Measurements from ENCODE around the gene HSPH1.
A peak's percentile ranks its signal among the peaks of the same experiment; 100 is the strongest.

The HSPH1 gene

DNA sequence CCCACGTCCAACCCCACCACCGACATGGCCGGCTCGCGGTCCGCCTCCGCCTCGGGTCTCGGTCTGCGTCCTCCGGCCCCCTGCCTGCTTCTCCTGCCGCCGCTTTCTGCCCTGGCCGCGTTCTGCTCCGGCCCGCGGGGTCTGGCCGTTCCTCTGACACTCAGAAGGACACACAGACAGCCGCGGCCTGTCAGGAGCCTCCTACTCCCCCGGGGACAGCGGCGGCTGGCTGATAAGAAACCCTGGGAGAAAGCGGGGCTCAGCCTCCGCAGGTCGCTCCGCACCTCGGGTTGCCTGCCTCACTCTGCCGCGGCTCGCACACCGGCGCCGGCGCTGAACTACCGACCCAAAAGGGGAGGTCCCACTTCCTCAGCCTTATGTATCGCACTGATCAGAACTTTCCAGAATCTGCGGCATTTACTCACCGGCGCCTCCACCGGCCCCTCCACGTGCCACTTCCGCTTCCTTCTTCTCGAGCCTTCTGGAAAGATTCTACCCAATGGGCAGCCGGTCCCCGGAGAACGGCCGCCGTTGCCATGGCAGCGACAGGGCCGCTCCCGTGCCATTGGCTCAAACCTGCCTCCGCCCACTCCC, at the start of gene HSPH1:
HSPH1 (minus strand) TSS at position 348 of the 594 bp plus-strand sequence; CDS start at position 26, 322 bp downstream.
- peak; percentile 92 for DNase-seq (ENCODE audit: low read depth)
- peak within 1 kb of the TSS; percentile 62 for H3K4me3 ChIP-seq (ENCODE audit: low read depth, low read length)

DNA sequence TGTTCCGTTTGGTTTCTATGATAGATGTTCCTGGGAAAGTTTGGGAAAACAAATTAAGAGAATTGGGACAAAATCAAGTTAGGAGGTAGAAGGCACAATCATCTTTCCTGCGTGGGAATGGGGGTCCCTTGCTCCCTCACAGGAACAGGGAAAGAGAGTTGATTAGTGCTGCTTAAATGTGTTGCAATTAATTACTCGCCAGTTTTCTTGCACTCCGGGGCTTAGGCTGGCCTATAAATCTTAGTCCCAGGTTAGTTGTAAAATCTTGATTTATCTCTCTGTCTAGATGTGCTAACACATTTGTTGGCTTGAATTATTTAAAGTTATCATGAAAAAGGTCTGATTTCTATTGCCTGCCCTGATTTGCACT, 48.1 kb upstream of the HSPH1 start:
- no peak overlapping the region for H3K4me3 ChIP-seq (ENCODE audit: low read depth, low read length)
- no peak for DNase-seq (ENCODE audit: low read depth)

DNA sequence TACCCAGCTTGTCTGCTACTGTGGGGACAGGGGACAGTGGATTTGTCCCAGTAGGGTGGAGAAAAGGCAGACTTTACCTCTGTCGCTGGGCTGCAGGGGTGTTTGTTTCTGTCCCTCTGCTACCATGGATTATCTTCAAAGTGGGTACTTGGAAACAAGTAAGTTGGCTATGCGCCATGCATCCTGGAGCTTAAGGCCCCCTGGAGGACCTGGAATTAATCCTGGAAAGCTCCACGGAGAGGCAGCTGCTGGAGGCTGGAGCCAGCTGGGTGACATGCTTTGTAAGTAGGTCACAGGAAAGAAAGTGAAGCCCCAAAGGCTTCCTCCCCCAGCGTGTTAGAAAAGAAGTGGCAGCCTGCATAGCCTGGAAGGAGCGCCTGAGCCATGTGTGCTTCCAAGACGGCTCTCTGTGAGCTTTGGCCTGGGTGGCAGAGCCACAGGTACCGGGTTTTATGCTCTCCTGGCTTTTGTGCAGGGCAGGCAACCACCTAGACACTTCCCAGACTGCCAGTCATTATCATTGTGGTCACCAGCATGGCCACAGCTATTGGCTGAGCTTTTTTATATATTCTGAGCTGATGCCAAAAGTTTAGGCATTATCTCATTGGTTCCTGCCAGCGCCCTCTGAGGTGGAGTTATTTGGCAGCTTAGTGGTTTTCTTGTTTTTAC, 47.6 kb upstream of the HSPH1 start:
- no peak overlapping the region for H3K4me3 ChIP-seq (ENCODE audit: low read depth, low read length)
- DNase-seq (ENCODE audit: low read depth), result peak; percentile 50

DNA sequence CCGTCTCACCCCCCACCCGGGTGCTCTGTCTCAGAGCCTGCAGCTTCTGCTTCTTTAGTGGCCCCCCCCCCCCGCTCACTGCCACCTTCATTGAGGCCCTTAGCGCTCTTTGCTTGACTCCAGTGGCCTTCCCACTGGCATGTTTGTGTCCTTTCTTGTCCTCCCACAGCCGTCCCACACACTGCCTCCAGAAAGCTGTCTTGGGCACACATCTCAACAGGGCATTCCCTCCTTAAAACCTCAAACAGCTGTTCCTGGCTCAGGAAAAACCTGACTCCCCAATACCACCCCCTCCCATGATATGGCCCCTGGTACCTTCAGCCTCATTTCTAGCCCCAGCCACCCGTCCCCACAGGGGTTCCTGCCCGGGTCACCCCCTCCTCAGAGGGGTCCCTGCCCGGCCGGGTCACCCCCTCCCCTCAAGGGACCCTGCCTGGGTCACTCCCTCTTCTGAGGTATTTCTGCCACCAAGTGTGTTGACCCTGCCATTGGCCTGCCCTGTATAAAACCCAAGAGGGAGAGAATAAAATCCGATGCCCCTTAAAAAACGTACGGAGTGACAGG, 46.9 kb upstream of the HSPH1 start:
- DNase-seq (ENCODE audit: low read depth), result no peak

DNA sequence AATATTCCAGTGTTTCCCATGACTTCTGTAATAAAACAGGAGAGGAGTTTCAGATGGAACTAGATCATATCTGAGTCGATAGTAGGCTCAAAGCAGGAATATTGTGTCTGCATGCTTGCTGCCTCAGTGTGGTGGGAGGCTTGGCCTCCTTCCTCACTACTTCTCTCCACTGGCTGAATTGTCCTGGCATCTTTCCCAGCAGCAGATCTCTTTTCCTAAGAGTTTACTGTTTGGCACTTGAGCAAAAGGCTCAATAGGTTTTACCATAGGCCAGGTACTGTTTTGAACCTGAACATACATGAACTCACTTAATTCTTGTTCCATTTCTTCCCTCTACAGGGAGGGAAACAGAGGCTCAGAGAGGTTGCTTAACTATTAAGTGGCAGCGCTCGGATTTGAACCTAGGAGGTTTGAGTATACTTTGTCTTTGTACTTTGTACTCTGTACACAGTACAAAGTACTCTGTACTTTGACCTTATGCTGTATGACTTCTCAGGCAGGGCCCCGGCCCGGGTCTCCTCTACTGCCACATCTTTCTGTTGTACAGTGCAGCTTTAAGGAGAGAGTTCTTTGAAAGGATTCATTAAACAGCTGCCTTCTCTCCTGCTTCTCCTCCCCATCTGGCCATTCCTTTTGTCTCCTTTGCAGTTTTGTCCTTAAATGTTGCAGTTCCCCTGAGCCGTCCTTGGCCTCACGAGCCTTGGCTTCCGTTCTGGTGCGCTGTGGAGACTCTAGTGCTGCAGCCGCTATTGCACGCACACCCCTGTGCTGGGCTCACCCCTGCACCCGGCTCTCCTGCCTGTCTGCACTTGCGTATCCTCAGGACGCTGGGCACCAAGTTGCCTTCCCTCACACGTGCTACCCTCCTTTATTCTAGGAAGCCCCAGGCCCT, 46.2 kb upstream of the HSPH1 start:
- DNase-seq (ENCODE audit: low read depth), result peak; percentile 50
- H3K4me3 ChIP-seq (ENCODE audit: low read depth, low read length), result no peak overlapping the region

More for the DNA sequence above, 46.9 kb upstream of the HSPH1 start:
- H3K4me3 ChIP-seq (ENCODE audit: low read depth, low read length), result no peak overlapping the region

DNA sequence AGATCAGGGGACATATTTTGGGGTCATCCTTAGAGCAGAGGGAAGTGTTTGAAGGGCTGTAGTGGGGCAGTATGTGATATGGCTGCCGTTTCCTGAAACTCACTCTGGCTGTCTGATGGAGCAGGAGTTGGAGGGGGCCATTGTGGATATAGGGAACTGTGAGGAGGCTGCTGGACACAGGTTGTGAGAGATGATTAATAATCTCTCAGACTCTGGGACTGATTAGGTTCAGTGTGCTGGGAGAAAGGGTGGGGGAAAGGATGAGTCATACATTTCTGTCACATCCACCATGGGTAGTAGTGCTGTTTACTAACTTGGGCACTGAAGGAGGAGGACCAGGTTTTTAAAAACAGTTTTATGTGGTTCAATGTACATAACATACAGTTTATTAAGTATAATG, 42.9 kb upstream of the HSPH1 start:
- H3K4me3 ChIP-seq (ENCODE audit: low read depth, low read length), result no peak overlapping the region
- DNase-seq (ENCODE audit: low read depth), result no peak

DNA sequence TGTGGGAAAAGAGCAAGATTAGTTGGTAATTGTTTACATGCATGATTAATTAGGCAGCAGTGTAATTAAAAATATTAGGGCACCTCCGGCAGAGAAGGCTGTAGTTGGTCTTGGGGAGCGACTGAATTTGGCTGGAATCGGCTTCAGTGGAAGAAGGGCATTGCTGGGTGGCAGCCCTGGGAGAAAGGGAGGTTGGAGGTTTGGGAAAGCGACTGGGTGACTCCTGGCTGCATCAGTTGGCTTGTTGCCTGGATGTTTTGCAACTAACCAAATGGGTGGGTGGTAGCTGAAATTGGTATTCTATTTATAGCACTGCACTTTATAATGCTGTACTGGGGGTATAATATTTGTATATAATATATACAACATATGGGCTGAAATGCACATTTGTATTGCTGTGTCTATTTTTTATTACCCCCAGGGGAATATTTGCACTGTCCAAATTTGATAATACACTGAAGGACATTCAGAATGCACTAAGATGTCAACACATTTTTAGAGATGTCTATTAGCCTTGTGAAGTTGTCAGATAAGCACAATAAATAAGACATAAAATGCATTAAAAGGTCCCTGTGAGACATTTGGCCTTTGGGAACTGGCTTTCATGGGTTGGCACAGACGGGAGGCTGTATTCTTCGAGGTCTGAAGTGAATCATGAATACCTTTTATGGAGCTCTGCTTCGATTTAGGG, 39.8 kb upstream of the HSPH1 start:
- peak overlapping the region; percentile 68 for H3K4me3 ChIP-seq (ENCODE audit: low read depth, low read length)
- DNase-seq (ENCODE audit: low read depth), result peak; percentile 53

DNA sequence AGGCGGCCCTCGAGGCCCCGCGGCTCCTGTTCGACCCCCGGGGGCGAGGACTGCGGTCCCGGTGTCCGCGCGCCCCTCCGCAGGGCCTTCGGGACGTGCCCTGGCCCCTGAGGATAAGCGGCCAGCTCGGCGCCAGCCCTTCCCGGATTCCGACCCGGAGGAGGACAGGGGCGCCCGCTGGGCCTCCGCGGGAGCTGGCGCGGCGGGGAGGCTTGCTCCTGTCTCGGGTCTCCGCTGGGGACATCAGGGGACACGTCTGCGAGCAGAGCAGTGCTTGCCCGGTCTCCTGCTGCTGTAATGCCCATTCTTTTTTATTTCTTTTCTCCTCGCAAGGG, 38.9 kb upstream of the HSPH1 start:
- DNase-seq (ENCODE audit: low read depth), result no peak
- peak overlapping the region; percentile 68 for H3K4me3 ChIP-seq (ENCODE audit: low read depth, low read length)

DNA sequence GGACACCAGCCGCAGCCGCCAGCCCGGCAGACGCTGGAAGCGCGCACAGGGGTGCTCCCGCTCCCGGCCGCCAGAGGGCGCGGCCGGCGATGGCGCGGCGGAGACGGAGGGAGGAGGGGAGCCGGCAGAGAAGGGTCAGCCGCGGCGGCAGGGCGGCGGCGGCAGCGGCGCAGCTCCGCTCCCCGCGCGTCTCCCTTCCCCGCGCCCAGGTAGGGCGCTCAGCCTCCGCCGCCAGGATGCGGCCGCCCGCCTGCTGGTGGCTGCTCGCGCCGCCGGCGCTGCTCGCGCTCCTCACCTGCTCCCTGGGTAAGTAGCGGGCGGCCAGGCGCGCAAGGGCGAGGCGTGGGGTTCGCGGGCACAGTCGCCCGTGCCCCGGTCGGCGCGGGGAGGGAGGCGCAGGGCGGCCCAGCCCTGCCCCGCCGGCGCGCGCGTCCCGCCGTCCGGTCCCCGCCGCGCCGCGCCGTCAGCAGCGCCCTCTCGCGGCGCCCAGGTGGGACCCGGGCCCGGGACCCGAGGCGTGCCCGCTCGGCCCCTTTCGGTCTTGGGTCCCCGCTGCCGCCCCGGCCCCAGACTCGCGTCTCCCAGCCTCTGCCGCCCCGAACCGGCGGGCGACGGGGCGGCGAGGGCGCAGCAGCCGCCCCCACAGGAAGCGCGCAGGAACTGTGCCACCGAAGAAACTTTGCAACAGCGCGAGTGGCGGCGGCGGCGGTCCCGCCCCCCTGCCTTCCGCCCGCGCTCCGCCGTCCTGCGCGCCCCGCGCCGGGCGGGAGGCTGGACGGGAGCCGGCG, 38.3 kb upstream of the HSPH1 start, which contains the start of gene B3GLCT:
B3GLCT (plus strand) TSS at position 127 of the 788 bp plus-strand sequence; CDS start at position 237, 110 bp downstream.
- DNase-seq (ENCODE audit: low read depth), result no peak
- peak within 1 kb of the TSS; percentile 68 for H3K4me3 ChIP-seq (ENCODE audit: low read depth, low read length)

DNA sequence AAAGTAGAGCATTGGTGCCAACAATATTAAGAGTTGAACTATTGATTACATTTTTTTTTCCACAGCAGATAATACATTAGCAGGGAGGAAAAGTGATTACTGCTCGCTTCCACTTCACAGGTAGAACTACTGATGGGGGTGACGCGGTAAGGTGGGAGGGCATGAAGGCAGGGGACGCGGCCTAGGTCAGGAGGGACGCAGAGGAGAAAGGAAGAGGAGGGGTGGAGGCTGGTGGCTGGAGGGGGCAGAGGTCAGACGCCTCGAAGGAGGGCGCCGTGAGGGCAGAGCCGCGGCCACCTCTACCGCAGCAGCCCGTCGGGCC, 37.8 kb upstream of the HSPH1 start:
- peak overlapping the region; percentile 68 for H3K4me3 ChIP-seq (ENCODE audit: low read depth, low read length)
- no peak for DNase-seq (ENCODE audit: low read depth)

DNA sequence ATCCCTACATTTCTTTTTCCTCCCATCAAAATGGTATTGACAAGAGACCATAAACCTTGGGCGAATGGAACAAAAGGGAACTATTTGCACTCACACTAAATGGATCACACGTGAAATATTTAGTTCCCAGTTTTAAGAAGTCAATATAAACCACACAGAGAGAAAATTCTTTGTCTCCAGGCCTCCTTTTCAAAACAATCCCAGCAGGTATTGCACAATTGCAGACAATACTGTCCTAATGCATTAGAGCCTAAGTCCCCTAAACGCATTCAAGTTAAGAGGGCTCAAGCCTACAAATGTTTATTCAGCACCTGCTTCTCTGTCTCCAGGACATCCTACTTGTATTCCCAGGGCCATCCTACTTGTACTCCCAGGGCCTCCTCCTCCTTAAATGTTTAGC, 36.8 kb upstream of the HSPH1 start:
- H3K4me3 ChIP-seq (ENCODE audit: low read depth, low read length), result no peak overlapping the region
- DNase-seq (ENCODE audit: low read depth), result no peak

DNA sequence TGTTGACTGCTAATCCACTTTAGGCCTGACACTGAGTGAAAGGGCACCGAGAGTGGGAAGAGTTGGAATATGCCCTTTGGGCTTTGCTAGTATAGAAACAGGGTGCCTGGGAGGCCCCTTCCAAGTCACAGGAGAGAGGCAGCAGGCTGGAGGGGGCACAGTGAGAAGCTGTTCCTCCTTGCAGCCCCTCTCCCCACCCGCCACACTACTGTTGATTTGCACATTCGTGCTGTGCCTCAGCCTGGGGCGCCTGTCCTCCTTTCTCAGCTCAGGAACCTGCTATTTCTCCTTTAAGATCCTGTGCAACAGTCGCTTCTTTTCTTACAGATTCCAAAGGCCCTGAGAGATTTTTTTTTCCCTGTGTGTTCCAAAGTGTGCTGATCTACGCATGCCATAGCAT, 35.3 kb upstream of the HSPH1 start:
- no peak overlapping the region for H3K4me3 ChIP-seq (ENCODE audit: low read depth, low read length)
- DNase-seq (ENCODE audit: low read depth), result no peak

DNA sequence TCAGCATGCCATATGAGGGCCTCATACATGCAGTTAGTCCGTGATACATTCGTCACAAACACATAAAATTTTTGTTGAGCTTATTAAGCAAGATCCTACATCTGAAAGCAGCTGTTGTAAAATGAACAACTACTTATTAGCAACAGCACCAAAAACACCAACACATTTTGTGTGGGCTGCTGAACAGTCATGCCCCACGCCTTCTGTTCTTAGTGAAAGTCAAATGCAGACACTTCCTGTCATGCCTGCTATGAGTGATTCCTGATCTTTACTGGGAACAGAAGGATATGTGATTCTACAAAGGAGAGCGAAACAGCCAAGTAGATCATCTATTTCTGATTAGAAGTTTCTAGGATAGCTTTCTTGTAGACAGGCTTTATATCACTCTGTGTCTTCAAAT, 33.9 kb upstream of the HSPH1 start:
- H3K4me3 ChIP-seq (ENCODE audit: low read depth, low read length), result no peak overlapping the region
- DNase-seq (ENCODE audit: low read depth), result no peak

DNA sequence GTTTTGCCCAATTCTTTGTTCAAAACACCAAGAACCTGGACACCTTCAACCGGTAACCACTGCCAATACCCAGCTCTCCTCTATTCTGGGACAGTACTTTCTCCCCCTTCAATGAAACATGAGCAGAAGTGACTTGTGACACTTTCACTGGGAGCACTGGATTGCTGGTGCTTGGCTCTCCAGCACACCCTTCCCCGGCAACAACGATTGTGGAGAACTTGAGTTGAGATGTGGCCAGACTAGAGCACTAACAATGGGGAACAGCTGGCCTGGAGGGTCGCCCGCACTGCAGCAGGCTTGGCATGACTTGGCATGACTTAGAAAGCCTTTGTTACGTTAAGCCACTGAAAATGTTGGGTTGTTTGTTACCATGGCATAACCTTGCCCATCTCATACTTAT, 30.6 kb upstream of the HSPH1 start:
- H3K4me3 ChIP-seq (ENCODE audit: low read depth, low read length), result no peak overlapping the region
- no peak for DNase-seq (ENCODE audit: low read depth)

DNA sequence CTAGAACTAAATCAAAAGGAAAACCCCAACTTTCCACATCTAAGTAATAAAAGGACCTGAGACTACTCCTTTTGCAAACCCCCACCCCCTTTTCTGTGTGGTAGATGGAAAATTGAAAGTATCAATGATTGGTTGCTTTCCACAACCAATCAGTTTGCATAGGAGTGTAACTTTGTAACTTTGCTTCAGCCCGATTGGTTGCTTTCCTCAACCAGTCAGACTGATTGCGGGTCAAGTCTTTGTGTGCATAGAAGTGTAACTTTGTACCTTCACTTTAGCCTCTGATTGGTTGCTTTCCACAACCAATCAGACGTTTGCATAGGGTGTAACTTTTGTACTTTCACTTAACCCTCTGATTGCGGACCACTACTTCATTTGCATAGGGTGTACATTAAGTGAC, 30.0 kb upstream of the HSPH1 start:
- no peak overlapping the region for H3K4me3 ChIP-seq (ENCODE audit: low read depth, low read length)
- DNase-seq (ENCODE audit: low read depth), result no peak

DNA sequence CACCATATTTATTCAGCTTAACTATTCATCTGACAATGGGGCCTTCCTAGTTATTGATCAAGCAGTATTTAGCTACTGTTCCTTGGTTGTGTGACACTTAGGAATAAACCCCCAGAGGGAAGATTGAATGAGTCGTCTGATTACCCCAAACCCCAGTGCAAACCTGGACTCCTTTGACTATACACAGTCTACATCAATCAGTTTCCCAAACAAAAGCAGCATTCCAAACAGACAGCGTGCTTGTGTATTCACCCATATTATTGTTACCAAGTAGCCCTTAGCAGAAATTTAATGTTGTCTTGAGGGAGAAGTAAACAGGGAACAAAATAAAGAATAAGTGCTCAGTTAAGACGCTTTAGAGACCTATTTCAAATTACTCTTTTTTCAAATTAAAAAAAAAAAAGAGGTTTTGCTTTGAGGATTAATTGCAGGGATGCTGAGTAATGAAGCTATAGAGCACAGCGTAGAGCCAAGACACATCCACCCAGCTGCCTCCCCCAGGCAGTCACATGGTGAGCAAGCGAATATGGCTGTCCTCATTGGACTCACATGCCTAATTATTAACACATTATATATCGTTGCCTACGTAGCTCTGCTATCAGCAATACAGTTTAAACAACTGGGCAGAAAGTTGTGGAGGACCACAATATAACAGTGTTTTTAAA, 23.4 kb upstream of the HSPH1 start:
- DNase-seq (ENCODE audit: low read depth), result no peak
- no peak overlapping the region for H3K4me3 ChIP-seq (ENCODE audit: low read depth, low read length)

DNA sequence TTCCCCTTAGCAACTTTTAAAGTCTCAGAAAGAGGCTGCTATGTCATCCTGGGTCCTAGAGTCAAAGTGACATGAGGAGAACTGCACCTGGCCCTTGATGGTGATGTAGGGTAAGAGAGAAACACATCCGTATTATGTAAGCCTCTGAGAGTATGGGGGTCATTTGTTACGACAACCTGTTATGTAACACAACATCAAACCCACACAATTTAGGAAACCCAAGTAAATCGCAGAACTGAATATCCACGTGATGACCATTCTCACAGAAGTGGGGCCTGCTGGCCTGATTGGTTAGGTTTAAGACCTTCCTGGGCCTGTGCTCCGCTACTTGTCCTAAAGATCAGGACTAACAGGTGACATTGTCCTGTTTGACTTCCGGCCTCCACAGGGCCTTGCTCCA, 22.7 kb upstream of the HSPH1 start:
- H3K4me3 ChIP-seq (ENCODE audit: low read depth, low read length), result no peak overlapping the region
- no peak for DNase-seq (ENCODE audit: low read depth)

DNA sequence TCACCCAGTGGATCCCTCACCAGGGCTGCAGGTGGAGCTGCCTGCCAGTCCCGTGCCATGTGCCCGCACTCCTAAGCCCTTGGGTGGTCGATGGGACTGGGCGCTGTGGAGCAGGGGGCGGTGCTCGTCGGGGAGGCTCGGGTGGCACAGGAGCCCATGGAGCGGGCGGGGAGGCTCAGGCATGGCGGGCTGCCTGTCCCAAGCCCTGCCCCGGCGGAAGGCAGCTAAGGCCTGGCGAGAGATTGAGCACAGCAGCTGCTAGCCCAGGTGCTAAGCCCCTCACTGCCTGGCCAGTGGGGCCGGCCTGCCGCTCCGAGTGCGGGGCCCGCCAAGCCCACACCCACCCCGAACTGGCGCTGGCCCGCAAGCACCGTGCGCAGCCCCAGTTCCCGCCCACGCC, 21.3 kb upstream of the HSPH1 start:
- no peak overlapping the region for H3K4me3 ChIP-seq (ENCODE audit: low read depth, low read length)
- DNase-seq (ENCODE audit: low read depth), result no peak

DNA sequence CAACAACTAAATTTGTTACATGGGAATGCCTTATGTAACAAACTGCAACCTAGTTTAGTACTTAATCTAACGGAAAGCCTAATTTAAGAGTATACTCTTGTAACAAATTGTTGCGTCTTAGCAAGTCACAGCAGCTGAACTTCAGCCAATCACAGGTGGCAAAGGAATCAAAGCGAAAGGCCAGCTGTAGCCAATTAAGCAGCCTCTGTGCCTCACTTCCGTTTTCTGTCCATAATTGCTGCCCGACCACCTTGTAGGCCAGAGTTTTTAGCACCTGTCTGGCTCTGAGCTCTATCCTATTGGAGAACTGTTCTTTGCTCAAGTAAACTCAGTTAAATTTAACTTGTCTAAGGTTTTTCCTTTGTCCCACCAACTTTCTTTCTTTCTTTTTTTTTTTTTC, 18.1 kb upstream of the HSPH1 start:
- no peak overlapping the region for H3K4me3 ChIP-seq (ENCODE audit: low read depth, low read length)
- DNase-seq (ENCODE audit: low read depth), result no peak
